WERI-Rb-1 (cell line): Measurements from ENCODE around the gene LCA5.
"Not testable (repeated sequence)": the region's sequence is repeated elsewhere in the genome, so short reads cannot be mapped to it uniquely, and the experiment has no call there.

ENCODE experiments used
- DNase-seq: peaks from one replicate; pipeline ENCODE4 v3.0.0-alpha.2; 2020
- H3K27ac ChIP-seq: fragments of 250-450 bp; sonication (Bioruptor Pico); 2 replicates; pipeline ENCODE4 v1.5.1; 2020; ENCODE audit warnings: mild to moderate bottlenecking, moderate library complexity
- H3K27me3 ChIP-seq: fragments of 250-450 bp; sonication (Bioruptor Pico); 2 replicates; pipeline ENCODE4 v1.5.1; 2021; ENCODE audit warnings: mild to moderate bottlenecking, low read depth, moderate library complexity; ENCODE audit not compliant: insufficient read depth, severe bottlenecking
- H3K36me3 ChIP-seq: fragments of 250-450 bp; sonication (Bioruptor Pico); 2 replicates; pipeline ENCODE4 v1.5.1; 2020; ENCODE audit warnings: mild to moderate bottlenecking, moderate library complexity
- H3K4me3 ChIP-seq: 2 replicates; pipeline ENCODE4 v1.5.1; 2011; ENCODE audit warnings: low read depth, mild to moderate bottlenecking, control low read depth, low read length
- H3K9me3 ChIP-seq: fragments of 250-450 bp; sonication (Bioruptor Pico); 2 replicates; pipeline ENCODE4 v1.5.1; 2021; ENCODE audit warnings: mild to moderate bottlenecking, moderate library complexity; ENCODE audit not compliant: severe bottlenecking
- CTCF ChIP-seq: IDR thresholded peaks from 2 replicates; pipeline ENCODE4 v1.5.1; 2011; ENCODE audit warnings: low read depth, mild to moderate bottlenecking, control low read depth, inconsistent platforms, low read length

LCA5 gene

GRCh38 chr6:79536954-79537747 lies at the start of gene LCA5:
TSS of gene LCA5 (minus strand) at chr6:79537430. CDS start at chr6:79518894, 18,536 bp downstream.
- DNase-seq: peak; percentile 95
- peaks cover 2% of the 10 kb centered on the region for H3K36me3 ChIP-seq
- no peaks in the 10 kb centered on the region for H3K9me3 ChIP-seq
- peak within 1 kb of the TSS; percentile 86 for H3K27ac ChIP-seq
- no peaks in the 10 kb centered on the region for H3K27me3 ChIP-seq
- peak within 1 kb of the TSS; percentile 91 for H3K4me3 ChIP-seq
- TF ChIP-seq CTCF: no peak

- peak; percentile 24 for DNase-seq
- peak; percentile 52 for TF ChIP-seq CTCF
Measured at GRCh38 chr6:79586548-79586947, 49.3 kb upstream of the LCA5 start.

GRCh38 chr6:79584332-79584731 lies 47.1 kb upstream of the LCA5 start:
- Histone ChIP-seq H3K27me3 (no peaks in the 10 kb centered on the region), H3K27ac (no peak overlapping the region), H3K4me3 (no peak overlapping the region), H3K9me3 (no peaks in the 10 kb centered on the region), H3K36me3 (no peaks in the 10 kb centered on the region)
- no peak for DNase-seq
- TF ChIP-seq CTCF: no peak

More at GRCh38 chr6:79586548-79586947, 49.3 kb upstream of the LCA5 start:
- Histone ChIP-seq H3K36me3 (no peaks in the 10 kb centered on the region), H3K27me3 (no peaks in the 10 kb centered on the region), H3K4me3 (no peak overlapping the region), H3K27ac (no peak overlapping the region), H3K9me3 (no peaks in the 10 kb centered on the region)

GRCh38 chr6:79577926-79578325 lies 40.7 kb upstream of the LCA5 start:
- H3K36me3 ChIP-seq, H3K27me3 ChIP-seq, H3K9me3 ChIP-seq, H3K27ac ChIP-seq, DNase-seq, H3K4me3 ChIP-seq: not testable (repeated sequence)

- no peak overlapping the region for H3K4me3 ChIP-seq
- H3K27ac ChIP-seq: no peak overlapping the region
- H3K27me3 ChIP-seq: no peaks in the 10 kb centered on the region
- DNase-seq: no peak
- no peak for TF ChIP-seq CTCF
- H3K9me3 ChIP-seq: no peaks in the 10 kb centered on the region
- H3K36me3 ChIP-seq: no peaks in the 10 kb centered on the region
Measured at GRCh38 chr6:79574630-79575225, 37.5 kb upstream of the LCA5 start.

- no peak overlapping the region for H3K27ac ChIP-seq
- H3K9me3 ChIP-seq: no peaks in the 10 kb centered on the region
- H3K36me3 ChIP-seq: no peaks in the 10 kb centered on the region
- DNase-seq: no peak
- no peaks in the 10 kb centered on the region for H3K27me3 ChIP-seq
- no peak overlapping the region for H3K4me3 ChIP-seq
- TF ChIP-seq CTCF: no peak
Measured at GRCh38 chr6:79574174-79574573, 36.9 kb upstream of the LCA5 start.
